GM12874 (cell line): ENCODE results near the gene AASS.

Source experiments
- CTCF ChIP-seq: IDR thresholded peaks from 2 replicates; pipeline ENCODE4 v1.5.1; 2011; ENCODE audit warnings: low read depth, mild to moderate bottlenecking, control low read depth, low read length, moderate library complexity; ENCODE audit not compliant: insufficient read depth

Gene AASS

DNA sequence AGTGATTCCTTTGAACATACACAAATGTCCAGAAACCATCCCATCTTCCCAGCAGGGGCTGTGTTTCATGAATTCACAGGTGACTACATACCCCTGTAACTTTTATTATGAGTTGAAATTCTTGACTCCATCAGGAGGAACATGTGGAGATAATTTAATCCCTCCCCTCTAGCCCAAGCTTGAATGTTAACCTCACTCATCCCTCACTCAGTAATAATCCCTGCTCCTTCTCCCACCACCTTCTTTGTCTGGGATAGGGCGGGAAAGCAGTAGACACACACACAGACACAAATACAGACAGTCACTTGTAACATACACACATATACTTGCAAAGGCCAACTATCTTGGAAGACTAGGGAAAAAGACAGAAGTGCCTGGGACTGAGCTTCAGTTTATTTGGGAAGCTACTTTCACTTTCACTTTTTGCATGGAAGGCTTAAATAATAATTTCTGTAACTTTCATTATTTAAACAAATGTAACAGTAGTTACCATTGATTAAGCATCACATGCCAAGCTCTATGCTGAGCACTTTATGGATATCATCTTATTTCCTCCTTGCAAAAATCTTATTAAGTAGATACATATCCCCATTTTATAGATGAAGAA lies 7.3 kb downstream of the AASS start:
- no peak for TF ChIP-seq CTCF

DNA sequence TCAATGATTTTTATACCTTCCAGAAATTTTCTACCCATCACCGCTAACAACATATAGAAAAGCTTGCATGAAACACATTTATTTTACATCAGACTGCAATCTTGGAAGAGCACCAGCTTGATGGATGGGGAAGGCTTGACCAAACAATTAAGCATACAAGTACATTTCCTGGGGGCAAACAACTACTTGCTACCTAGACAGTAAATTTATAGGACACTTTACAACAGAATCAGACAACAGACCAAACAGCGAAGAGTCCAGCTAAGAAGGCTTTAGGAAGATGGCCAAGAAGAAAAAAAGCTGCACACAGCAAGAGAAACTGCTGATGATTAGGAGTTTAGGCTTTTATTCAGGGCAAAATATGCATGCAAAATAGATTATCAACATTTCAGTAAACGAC lies 8.0 kb downstream of the AASS start:
- TF ChIP-seq CTCF, result no peak

DNA sequence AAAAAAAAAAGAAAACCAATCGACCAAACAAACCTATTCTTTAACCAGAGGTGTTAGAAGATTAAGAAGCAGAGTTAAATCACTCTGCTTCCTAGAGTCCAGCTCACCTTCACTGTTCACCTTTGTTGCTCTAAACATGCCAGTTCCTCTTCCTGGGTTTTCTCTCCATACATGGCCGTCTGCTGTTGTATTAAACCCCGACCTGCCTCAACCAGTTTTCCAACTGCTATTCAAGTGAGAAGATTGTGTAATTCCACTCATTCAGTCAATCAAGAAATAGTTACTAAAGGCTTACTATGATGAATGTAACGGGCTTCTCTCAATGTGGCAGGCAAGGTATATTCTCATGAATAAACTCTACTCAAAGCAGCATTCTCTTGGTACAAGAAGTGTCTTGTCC lies 8.8 kb downstream of the AASS start:
- TF ChIP-seq CTCF, result no peak

- no peak for TF ChIP-seq CTCF
Measured at GRCh38 chr7:122133477-122133876, 10.6 kb downstream of the AASS start.

- no peak for TF ChIP-seq CTCF
Measured at GRCh38 chr7:122132341-122132740, 11.7 kb downstream of the AASS start.

DNA sequence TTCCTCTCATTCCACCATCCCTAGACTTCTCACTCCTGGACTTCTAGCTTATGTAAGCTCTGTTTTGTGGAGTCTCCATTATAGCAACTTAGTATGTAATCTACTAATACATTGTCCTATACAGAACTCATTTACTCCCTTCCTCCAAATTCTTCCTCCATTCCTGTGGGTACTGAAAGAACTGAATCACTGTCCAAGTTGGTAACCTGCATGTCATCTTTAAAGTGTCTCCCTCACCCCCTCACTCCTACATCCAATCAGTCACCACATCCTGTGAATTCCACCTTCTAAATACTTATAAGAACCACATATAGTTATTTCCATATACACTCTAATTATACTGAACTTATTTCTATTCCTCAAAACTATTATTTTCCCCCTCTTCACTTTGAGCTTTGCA lies 20.3 kb downstream of the AASS start:
- TF ChIP-seq CTCF, result no peak

DNA sequence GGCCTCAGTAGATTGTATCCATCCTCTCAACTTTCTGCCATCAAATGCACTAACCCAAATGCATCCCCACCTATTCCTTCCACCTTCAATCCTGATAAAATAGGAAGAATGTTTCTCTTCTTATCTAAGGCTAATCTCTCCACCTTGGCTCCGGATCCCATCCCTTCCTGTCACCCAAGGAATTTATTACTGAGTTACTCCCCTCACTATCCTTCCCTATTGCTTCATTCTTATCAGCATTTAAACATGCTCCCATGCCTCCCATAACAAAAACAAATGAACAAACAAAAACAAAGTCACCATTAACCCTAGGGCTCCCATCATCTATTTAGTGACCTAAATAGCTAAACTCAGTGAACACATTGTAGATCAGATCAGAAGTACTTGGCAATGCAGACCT lies 25.3 kb downstream of the AASS start:
- TF ChIP-seq CTCF, result no peak
